Pancreas (tissue), 10 donors: Measurements from ENCODE around the gene IQSEC1. TPM values are rescaled to one million over a fixed set of nuclear protein-coding genes. Genes with fewer than 3 reads are reported as not detected.

Source experiments
- ATAC-seq, 4 donors: fragments of 200-7000 bp; cut with Tn5 transposase; one replicate each; pipeline versions ENCODE4 v1.8.0 to v1.9.1; 2020; ENCODE audit warnings: mild to moderate bottlenecking in 4 of 4, moderate library complexity in 4 of 4
- DNase-seq, 6 donors: peaks; one replicate each; pipeline ENCODE4 v3.0.0-alpha.2; 2020
- FAIRE-seq: peaks from 2 replicates; lab custom pipeline; 2012; peaks lifted over from hg19 to GRCh38; lab: Jason Lieb, UNC
- H3K27ac ChIP-seq, 4 donors: fragments of 200-600 bp; sonication (generic); 1 replicate in 3 of 4; 2 replicates in 1 of 4; pipeline versions ENCODE4 v1.5.0 to v1.8.0; 2020
- H3K27me3 ChIP-seq, 4 donors: fragments of 200-600 bp; one replicate each; pipeline ENCODE4 v1.8.0; 2021
- H3K36me3 ChIP-seq, 3 donors: fragments of 200-600 bp; sonication (generic) in 1 of 3; one replicate each; pipeline versions ENCODE4 v1.5.0 to v1.8.0; 2020 to 2021
- H3K4me1 ChIP-seq, 3 donors: fragments of 200-600 bp; one replicate each; pipeline ENCODE4 v1.8.0; 2021
- H3K4me3 ChIP-seq, 4 donors: fragments of 200-600 bp; sonication (generic) in 2 of 4; one replicate each; pipeline versions ENCODE4 v1.5.0 to v1.8.0; 2020 to 2021
- H3K9me3 ChIP-seq, 4 donors: fragments of 200-600 bp; one replicate each; pipeline ENCODE4 v1.8.0; 2021
- WGBS, 2 donors: extraction: QIAGEN DNeasy Blood & Tissue Kit; methylation state at CpG; one replicate each; pipeline ENCODE4 v1.1.7; 2013; 5-methylcytosine and 5-hydroxymethylcytosine counted together
- intact Hi-C, 3 donors: fragments of 100-400 bp; cut with DNase I; formaldehyde crosslinking; loops; one replicate each; pipeline versions ENCODE4 v1.11.1 to v1.14.2; 2022
- polyA plus RNA-seq, 2 donors: library from polyadenylated mRNA; stranded (reverse); fragments of 200-250 nt; gene quantifications; one replicate each; pipeline ENCODE4 v1.2.3, GENCODE V29; 2013
- total RNA-seq, 6 donors: library from RNA; stranded (reverse); fragmentation: NEBNext Ultra II Directional in 4 of 6; extraction: Animal tissue kit (Norgen Biotek cat#: 25700) in 4 of 6; gene quantifications; one replicate each; pipeline versions ENCODE4 v1.2.1 to v1.2.4, GENCODE V29; 2021 to 2023
- TF ChIP-seq, protein P1 (sequence below), 4 donors: fragments of 200-600 bp; sonication (generic) in 3 of 4; IDR thresholded peaks; one replicate each; pipeline versions ENCODE4 v1.5.0 to v1.8.0; 2021; ENCODE audit warnings: antibody characterized with exemption in 4 of 4
- donor health status: healthy with polysubstance abuse.
- donor health status: DM: no; HTN: no; CAD: no; lungs with moderate emphysema.
- donor health status: DM: no; HTN: no; CAD: no.
- donor health status: control.
- donor health status: control.
- donor health status: Bipolar disorder and iron deficiency.
- donor health status: DM: yes; HTN: yes; CAD: no.
- donor health status: DM: no; HTN: no; CAD: no.
- donor health status: DM: no; HTN: no; CAD: no.
- donor health status: DM: yes; HTN: yes; CAD: no.

The IQSEC1 gene
- total and polyA plus RNA-seq, 8 donors, result 15.0 to 27.9 (median 23.1) TPM

DNA sequence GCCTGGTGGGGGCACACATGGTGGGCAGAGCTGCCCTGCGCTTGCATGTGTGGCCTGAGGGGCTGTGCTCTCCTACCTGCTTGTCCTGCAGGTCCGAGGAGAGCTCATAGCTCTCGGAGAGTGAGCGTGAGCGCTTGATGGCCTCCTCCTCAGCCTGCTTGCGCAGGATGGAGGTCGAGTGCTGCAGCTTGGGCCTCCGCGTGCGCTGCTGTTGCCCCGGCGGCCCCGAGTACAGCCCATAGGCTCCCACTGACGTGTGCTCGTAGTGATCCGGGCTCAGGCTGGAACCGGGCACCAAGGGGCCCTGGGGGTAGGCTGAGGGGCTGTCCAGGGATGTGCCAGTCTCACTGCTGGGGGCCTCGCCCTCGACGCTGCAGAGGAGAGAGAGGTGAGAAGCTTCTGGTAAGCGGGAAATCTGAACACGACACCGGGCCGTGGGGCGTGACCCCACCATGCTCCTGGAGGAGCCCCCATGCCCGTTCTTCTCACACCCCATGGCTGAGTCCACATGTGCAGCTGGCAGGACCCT, 131.7 kb downstream of the IQSEC1 start:
- H3K9me3 ChIP-seq, result no peaks in the 10 kb centered on the region
- TF ChIP-seq, protein P1, sequence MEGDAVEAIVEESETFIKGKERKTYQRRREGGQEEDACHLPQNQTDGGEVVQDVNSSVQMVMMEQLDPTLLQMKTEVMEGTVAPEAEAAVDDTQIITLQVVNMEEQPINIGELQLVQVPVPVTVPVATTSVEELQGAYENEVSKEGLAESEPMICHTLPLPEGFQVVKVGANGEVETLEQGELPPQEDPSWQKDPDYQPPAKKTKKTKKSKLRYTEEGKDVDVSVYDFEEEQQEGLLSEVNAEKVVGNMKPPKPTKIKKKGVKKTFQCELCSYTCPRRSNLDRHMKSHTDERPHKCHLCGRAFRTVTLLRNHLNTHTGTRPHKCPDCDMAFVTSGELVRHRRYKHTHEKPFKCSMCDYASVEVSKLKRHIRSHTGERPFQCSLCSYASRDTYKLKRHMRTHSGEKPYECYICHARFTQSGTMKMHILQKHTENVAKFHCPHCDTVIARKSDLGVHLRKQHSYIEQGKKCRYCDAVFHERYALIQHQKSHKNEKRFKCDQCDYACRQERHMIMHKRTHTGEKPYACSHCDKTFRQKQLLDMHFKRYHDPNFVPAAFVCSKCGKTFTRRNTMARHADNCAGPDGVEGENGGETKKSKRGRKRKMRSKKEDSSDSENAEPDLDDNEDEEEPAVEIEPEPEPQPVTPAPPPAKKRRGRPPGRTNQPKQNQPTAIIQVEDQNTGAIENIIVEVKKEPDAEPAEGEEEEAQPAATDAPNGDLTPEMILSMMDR (IDR thresholded peaks at IDR 0.05), result no peak

DNA sequence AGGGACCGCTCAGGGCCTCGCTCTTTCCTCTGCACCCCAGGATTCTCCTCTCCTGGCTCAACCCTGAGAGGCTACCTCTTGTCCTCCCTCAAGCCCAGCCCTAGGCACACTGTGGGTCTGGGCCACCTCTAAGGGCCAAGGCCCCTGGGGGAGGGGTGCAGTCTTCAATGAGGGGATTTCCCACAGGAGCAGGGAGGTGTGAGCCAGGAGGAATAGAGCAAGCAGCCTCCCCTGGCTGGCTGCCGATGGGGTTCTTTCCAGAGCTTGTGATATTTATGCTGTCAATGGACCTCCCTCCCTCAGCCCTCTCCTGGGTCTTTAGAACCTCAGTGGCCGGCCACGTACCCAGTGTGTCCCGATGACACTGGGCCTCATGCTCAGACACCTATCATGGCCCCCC, 132.4 kb downstream of the IQSEC1 start:
- intact Hi-C loops, result no loop called here
- no peaks in the 10 kb centered on the region for H3K4me1 ChIP-seq

More for the DNA sequence above, 131.7 kb downstream of the IQSEC1 start:
- Histone ChIP-seq H3K4me3 (no peak overlapping the region), H3K4me1 (no peaks in the 10 kb centered on the region), H3K36me3 (peaks cover 0 to 11% (median 0%) of the 10 kb centered on the region in 3 donors), H3K27ac (no peak overlapping the region), H3K27me3 (no peaks in the 10 kb centered on the region)
- FAIRE-seq (no peak), ATAC-seq (no peak), DNase-seq (no peak)
- intact Hi-C loops, result no loop called here
- WGBS, 2 donors, result 94 to 96% methylated on average over 26 of the region's 26 CpGs

DNA sequence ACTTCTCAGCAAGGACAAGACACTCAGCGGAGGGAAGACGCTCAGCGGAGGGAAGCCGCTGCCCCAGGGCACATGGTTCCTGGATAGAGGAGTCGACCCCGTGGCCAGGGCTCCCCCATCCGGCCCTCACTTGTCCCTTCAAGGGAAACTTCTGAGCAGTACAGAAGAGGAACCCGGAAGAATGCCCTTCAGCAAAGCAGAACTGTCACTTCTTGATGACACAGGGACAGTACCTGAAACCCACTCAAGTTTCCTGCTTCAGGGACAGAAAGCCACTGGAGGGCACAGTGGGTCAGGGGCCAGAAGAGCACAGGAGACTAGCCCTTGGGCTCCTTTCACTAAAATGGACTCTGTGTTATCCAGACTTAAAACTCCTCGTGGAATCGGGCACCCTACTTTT, 134.1 kb downstream of the IQSEC1 start:
- H3K9me3 ChIP-seq, result no peaks in the 10 kb centered on the region
- intact Hi-C loops, result no loop called here
- TF ChIP-seq, protein P1 (IDR thresholded peaks at IDR 0.05), result no peak
- no peak for ATAC-seq
- H3K27ac ChIP-seq, result no peak overlapping the region
- WGBS, 2 donors, result 90 to 92% methylated on average over 10 of the region's 10 CpGs
- FAIRE-seq, result no peak
- no peak for DNase-seq
- H3K4me1 ChIP-seq, result peaks cover 6 to 11% (median 10%) of the 10 kb centered on the region in 3 donors
- H3K4me3 ChIP-seq, result no peak overlapping the region
- H3K27me3 ChIP-seq, result no peaks in the 10 kb centered on the region
- peaks cover 0 to 16% (median 6%) of the 10 kb centered on the region in 3 donors for H3K36me3 ChIP-seq

More for the DNA sequence above, 132.4 kb downstream of the IQSEC1 start:
- 84 to 88% methylated on average over 6 of the region's 6 CpGs for WGBS, 2 donors
- Histone ChIP-seq H3K36me3 (peaks cover 0 to 13% (median 3%) of the 10 kb centered on the region in 3 donors), H3K27ac (no peak overlapping the region), H3K27me3 (no peaks in the 10 kb centered on the region), H3K9me3 (no peaks in the 10 kb centered on the region), H3K4me3 (no peak overlapping the region)
- ATAC-seq (no peak), FAIRE-seq (no peak), DNase-seq (no peak)
- TF ChIP-seq, protein P1 (IDR thresholded peaks at IDR 0.05), result no peak

DNA sequence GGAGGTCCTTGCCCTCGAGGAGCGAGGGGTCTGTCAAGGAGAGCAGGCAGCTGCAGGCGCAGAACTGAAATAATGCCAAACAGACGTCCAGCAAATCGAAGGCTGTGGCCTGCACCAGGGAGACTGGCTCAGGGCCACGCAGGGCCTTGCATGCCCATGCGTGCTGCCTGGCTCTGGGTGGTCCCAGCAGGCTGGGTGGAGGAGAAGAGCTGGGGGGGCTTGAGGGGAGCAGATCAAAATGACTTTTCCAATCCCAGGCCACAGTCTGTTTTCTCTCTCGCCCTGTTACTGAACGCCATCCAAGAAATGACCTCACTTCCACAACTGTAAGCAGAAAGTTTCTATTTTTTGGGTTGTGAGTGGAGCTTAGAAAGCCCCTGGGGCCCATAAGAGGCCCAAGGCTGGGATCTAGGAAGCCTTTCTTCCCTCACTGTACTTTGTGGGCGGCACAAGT, 134.9 kb downstream of the IQSEC1 start:
- Histone ChIP-seq H3K9me3 (no peaks in the 10 kb centered on the region), H3K27me3 (no peaks in the 10 kb centered on the region), H3K36me3 (peaks cover 0 to 16% (median 6%) of the 10 kb centered on the region in 3 donors), H3K4me3 (no peak overlapping the region), H3K4me1 (peaks cover 6 to 13% (median 10%) of the 10 kb centered on the region in 3 donors), H3K27ac (no peak overlapping the region)
- DNase-seq (no peak), FAIRE-seq (no peak), ATAC-seq (no peak)
- TF ChIP-seq, protein P1 (IDR thresholded peaks at IDR 0.05), result no peak
- WGBS, 2 donors, result 80 to 85% methylated on average over 10 of the region's 10 CpGs
- intact Hi-C loops, result no loop called here
